Measurements from ENCODE around the gene SECISBP2. TPM values are rescaled to one million over a fixed set of nuclear protein-coding genes. Genes with fewer than 3 reads are reported as not detected.

SECISBP2 gene
- total RNA-seq, 1 experiment from 2014 or later, result 41.4 TPM

DNA sequence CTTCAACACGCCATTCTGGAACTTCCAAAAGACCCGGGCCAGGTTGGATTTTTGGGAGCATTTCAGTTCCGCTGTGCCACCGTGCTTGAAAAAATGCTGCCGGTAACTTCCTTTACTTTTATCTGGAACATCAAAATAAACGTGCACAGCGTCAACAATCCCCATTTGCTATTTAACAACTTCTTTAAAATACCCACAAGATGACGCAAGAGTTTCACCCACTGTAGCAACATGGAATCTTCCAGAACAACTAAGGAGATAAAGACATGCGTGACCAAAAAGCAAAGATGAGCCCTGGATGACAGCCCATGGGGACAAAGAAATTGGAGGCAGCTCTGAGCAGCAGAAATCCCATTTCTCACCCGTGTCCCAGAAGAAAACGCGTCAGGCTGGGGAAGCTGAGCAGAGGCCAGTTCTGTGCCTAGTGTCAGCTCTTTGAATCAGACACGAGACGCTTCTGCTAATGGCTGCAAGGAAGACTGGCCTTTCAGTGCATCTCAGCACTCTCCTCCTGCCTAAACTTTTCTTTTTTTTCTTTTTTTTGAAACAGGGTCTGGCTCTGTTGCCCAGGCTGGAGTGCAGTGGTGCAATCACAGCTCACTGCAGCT lies 61.3 kb downstream of the SECISBP2 start:
- Histone ChIP-seq H3K9me3 (ENCODE audit: insufficient read depth, low read depth) (no peaks in the 10 kb centered on the region), H3K79me2 (ENCODE audit: low read depth) (no peaks in the 10 kb centered on the region), H3K4me3 (no peak overlapping the region), H3K27ac (no peak overlapping the region), H2AFZ (no peak overlapping the region), H4K20me1 (ENCODE audit: insufficient read depth) (no peaks in the 10 kb centered on the region), H3F3A (ENCODE audit: insufficient read depth, low read depth) (no peaks in the 10 kb centered on the region), H3K27me3 (ENCODE audit: insufficient read depth, low read depth) (no peaks in the 10 kb centered on the region), H3K4me2 (no peak overlapping the region), H3K4me1 (replicated peaks; ENCODE audit: insufficient read depth) (no peaks in the 10 kb centered on the region), H3K36me3 (ENCODE audit: low read depth) (no peaks in the 10 kb centered on the region), H3K9me2 (ENCODE audit: insufficient read depth) (no peaks in the 10 kb centered on the region)
- TF ChIP-seq, protein P1, sequence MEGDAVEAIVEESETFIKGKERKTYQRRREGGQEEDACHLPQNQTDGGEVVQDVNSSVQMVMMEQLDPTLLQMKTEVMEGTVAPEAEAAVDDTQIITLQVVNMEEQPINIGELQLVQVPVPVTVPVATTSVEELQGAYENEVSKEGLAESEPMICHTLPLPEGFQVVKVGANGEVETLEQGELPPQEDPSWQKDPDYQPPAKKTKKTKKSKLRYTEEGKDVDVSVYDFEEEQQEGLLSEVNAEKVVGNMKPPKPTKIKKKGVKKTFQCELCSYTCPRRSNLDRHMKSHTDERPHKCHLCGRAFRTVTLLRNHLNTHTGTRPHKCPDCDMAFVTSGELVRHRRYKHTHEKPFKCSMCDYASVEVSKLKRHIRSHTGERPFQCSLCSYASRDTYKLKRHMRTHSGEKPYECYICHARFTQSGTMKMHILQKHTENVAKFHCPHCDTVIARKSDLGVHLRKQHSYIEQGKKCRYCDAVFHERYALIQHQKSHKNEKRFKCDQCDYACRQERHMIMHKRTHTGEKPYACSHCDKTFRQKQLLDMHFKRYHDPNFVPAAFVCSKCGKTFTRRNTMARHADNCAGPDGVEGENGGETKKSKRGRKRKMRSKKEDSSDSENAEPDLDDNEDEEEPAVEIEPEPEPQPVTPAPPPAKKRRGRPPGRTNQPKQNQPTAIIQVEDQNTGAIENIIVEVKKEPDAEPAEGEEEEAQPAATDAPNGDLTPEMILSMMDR (conservative IDR thresholded peaks at IDR 0.05), result no peak
- TF ChIP-seq EZH2 (IDR thresholded peaks at IDR 0.05; ENCODE audit: low read depth), result no peak
- ChIA-PET CTCF (no interaction called here), POLR2A (ENCODE audit: unreplicated experiment) (no interaction called here)
- DNase-seq, result no peak
- BruUV-seq (replicated peaks), result no TSS peak
- intact Hi-C loops (cut with micrococcal nuclease; ENCODE audit: unreplicated experiment), result loop anchor here (5.0 kb wide), 1 partner anchor 168 kb away; no protein-coding TSS in a partner anchor

DNA sequence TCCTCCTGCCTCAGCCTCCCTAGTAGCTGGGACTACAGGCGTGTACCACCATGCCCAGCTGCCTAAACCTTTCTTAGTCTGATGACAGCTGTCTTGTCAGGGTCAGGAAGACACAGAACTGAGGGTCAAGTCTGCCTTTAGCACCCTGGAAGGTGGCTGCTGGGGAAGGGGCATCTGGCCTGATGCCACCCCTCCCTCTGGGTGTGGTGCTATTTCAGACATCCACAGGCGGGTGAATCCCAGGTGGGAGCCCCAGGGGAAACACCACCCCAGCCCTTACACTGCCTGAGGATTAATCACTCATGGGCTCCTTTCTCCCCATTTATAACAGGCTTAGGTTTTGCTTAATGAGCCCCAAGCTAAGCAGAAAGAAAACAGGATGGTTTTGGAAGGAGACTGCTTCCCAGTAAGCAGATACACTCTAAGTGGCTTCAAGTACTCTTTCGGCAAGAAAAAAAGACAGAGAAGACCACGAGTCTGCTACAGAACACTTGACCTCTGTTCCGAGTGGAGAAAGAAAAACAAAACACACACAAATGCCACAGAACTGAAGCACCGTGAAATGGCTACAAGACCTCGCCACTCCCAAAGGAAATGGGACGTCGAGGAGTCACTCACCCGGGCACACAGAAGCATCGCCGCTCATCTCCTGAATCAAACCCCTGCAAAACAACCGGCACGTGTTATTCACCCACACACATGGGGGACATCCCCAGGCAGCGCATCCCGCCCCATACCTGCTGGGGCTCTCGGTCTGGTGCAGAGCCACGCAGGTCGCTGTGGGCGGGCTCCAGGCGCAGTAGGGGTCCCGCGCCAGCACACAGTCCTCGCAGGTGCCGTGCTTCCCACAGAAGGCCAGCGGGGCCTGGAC lies 62.4 kb downstream of the SECISBP2 start:
- Histone ChIP-seq H3K4me1 (replicated peaks; ENCODE audit: insufficient read depth) (no peaks in the 10 kb centered on the region), H3F3A (ENCODE audit: insufficient read depth, low read depth) (no peaks in the 10 kb centered on the region), H3K79me2 (ENCODE audit: low read depth) (no peaks in the 10 kb centered on the region), H3K4me3 (no peak overlapping the region), H3K4me2 (no peak overlapping the region), H3K27me3 (ENCODE audit: insufficient read depth, low read depth) (no peaks in the 10 kb centered on the region), H3K36me3 (ENCODE audit: low read depth) (no peaks in the 10 kb centered on the region), H3K27ac (no peak overlapping the region), H2AFZ (no peak overlapping the region), H3K9me2 (ENCODE audit: insufficient read depth) (no peaks in the 10 kb centered on the region), H3K9me3 (ENCODE audit: insufficient read depth, low read depth) (no peaks in the 10 kb centered on the region), H4K20me1 (ENCODE audit: insufficient read depth) (no peaks in the 10 kb centered on the region)
- CTCF ChIA-PET, result no interaction called here
- no TSS peak for BruUV-seq (replicated peaks)
- TF ChIP-seq, protein P1 (conservative IDR thresholded peaks at IDR 0.05), result no peak
- TF ChIP-seq EZH2 (IDR thresholded peaks at IDR 0.05; ENCODE audit: low read depth), result no peak
- no peak for DNase-seq
- intact Hi-C loops (cut with micrococcal nuclease; ENCODE audit: unreplicated experiment), result no loop called here
- POLR2A ChIA-PET (ENCODE audit: unreplicated experiment), result interaction anchor here (0.6 kb wide), 1 partner anchor 8 kb away, joined by 5 read pairs; no protein-coding TSS in a partner anchor

DNA sequence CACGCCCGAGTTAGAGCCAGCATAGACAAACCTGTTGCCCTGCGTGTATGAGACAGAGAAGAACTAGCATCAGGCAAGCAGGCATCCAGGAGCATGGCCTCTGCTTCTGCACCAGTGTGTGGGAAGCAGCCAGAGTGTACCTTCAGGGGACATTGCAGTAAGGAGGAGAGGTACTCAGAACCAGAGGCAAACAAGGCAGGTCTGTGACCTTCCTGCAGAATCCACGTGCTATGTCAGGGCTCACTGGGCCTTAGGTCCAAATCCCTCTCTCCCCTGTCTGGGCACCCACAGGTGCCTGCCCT lies 63.0 kb downstream of the SECISBP2 start:
- TF ChIP-seq, protein P1 (conservative IDR thresholded peaks at IDR 0.05), result no peak
- no peak for TF ChIP-seq EZH2 (IDR thresholded peaks at IDR 0.05; ENCODE audit: low read depth)
- intact Hi-C loops (cut with micrococcal nuclease; ENCODE audit: unreplicated experiment), result no loop called here
- Histone ChIP-seq H3F3A (ENCODE audit: insufficient read depth, low read depth) (no peaks in the 10 kb centered on the region), H2AFZ (no peak overlapping the region), H3K27me3 (ENCODE audit: insufficient read depth, low read depth) (no peaks in the 10 kb centered on the region), H3K27ac (no peak overlapping the region), H3K4me1 (replicated peaks; ENCODE audit: insufficient read depth) (no peaks in the 10 kb centered on the region), H3K4me3 (no peak overlapping the region), H3K4me2 (no peak overlapping the region), H3K9me2 (ENCODE audit: insufficient read depth) (no peaks in the 10 kb centered on the region), H3K79me2 (ENCODE audit: low read depth) (no peaks in the 10 kb centered on the region), H4K20me1 (ENCODE audit: insufficient read depth) (no peaks in the 10 kb centered on the region), H3K36me3 (ENCODE audit: low read depth) (no peaks in the 10 kb centered on the region), H3K9me3 (ENCODE audit: insufficient read depth, low read depth) (no peaks in the 10 kb centered on the region)
- DNase-seq, result no peak
- POLR2A ChIA-PET (ENCODE audit: unreplicated experiment), result no interaction called here
- BruUV-seq (replicated peaks), result no TSS peak
- CTCF ChIA-PET, result no interaction called here
